Measurements from ENCODE around the gene ADI1.

- TF ChIP-seq CTCF (IDR thresholded peaks at IDR 0.05) = no peak
- no peak for TF ChIP-seq POLR2A (IDR thresholded peaks at IDR 0.05)
Observed at GRCh38 chr2:3467654-3468053, 51.7 kb downstream of the ADI1 start.

Data from adrenal gland (tissue), 5 donors.